HepG2 (cell line): ENCODE measurements around the gene ATPAF2. TPM values are rescaled to one million over a fixed set of nuclear protein-coding genes. Genes with fewer than 3 reads are reported as not detected.
A peak's percentile ranks its signal among the peaks of the same experiment; 100 is the strongest.

Source experiments
- BRCA1 ChIP-seq: sonication (generic); formaldehyde crosslinking; IDR thresholded peaks from 2 replicates; pipeline ENCODE4 v1.4.0; 2020; ENCODE audit warnings: missing genetic modification reagents
- CCAR2 ChIP-seq: fragments of 200-400 bp; formaldehyde crosslinking; optimal IDR thresholded peaks from 2 replicates; pipeline ENCODE3; 2018; ENCODE audit warnings: low read depth, mild to moderate bottlenecking, low read length, moderate library complexity
- CEBPG ChIP-seq: IDR thresholded peaks from 2 replicates; pipeline ENCODE4 v1.6.1; 2016
- DPF2 ChIP-seq: sonication (generic); formaldehyde crosslinking; IDR thresholded peaks from 2 replicates; pipeline ENCODE4 v1.4.0; 2020; ENCODE audit warnings: mild to moderate bottlenecking, low read depth, missing genetic modification reagents, borderline replicate concordance
- FOSL1 ChIP-seq: sonication (generic); formaldehyde crosslinking; IDR thresholded peaks from 2 replicates; pipeline ENCODE4 v1.9.0; 2021; ENCODE audit warnings: missing genetic modification reagents, borderline replicate concordance
- HCFC1 ChIP-seq: fragments of 150-350 bp; IDR thresholded peaks from 2 replicates; pipeline ENCODE4 v1.6.1; 2014; ENCODE audit warnings: low read depth, low read length
- KLF16 ChIP-seq, 2 experiments: sonication (generic) in 1 of 2; formaldehyde crosslinking in 1 of 2; IDR thresholded peaks; 2 replicates each; pipeline versions ENCODE4 v1.6.1 to v1.8.0; 2016 to 2023; ENCODE audit warnings: missing genetic modification reagents in 2 of 2, missing compliant biosample characterization in 1 of 2
- NR2F1 ChIP-seq, 2 experiments: fragments of 450-650 bp in 1 of 2; formaldehyde crosslinking in 1 of 2; IDR thresholded peaks; 2 replicates each; pipeline versions ENCODE4 v1.5.0 to v1.6.1; 2016 to 2020; ENCODE audit warnings: mild to moderate bottlenecking in 1 of 2, missing compliant biosample characterization in 1 of 2, missing genetic modification reagents in 1 of 2, moderate library complexity in 1 of 2
- NR2F6 ChIP-seq, 2 experiments: IDR thresholded peaks; 2 replicates each; pipeline ENCODE4 v1.6.1; 2016; ENCODE audit warnings: antibody characterized with exemption in 1 of 2, mild to moderate bottlenecking in 1 of 2
- PAX8 ChIP-seq: sonication (generic); formaldehyde crosslinking; IDR thresholded peaks from 2 replicates; pipeline ENCODE4 v1.8.0; 2022; ENCODE audit warnings: mild to moderate bottlenecking, missing genetic modification reagents, borderline replicate concordance
- RARG ChIP-seq: sonication (generic); formaldehyde crosslinking; IDR thresholded peaks from 2 replicates; pipeline ENCODE4 v1.4.0; 2020; ENCODE audit warnings: low read depth, mild to moderate bottlenecking, missing genetic modification reagents
- RELA ChIP-seq: sonication (generic); formaldehyde crosslinking; IDR thresholded peaks from 2 replicates; pipeline ENCODE4 v1.4.0; 2020; ENCODE audit warnings: missing genetic modification reagents
- RNF2 ChIP-seq: fragments of 450-650 bp; conservative IDR thresholded peaks from 2 replicates; pipeline ENCODE4 v1.6.1; 2016; ENCODE audit warnings: low read depth
- SRY ChIP-seq: sonication (generic); formaldehyde crosslinking; IDR thresholded peaks from 2 replicates; pipeline ENCODE4 v1.8.0; 2022; ENCODE audit warnings: mild to moderate bottlenecking, missing genetic modification reagents
- U2AF2 ChIP-seq: fragments of 200-400 bp; formaldehyde crosslinking; IDR thresholded peaks from 2 replicates; pipeline ENCODE4 v1.6.1; 2017; ENCODE audit warnings: low read depth, mild to moderate bottlenecking, low read length
- YY1 ChIP-seq: IDR thresholded peaks from 2 replicates; pipeline ENCODE4 v1.6.1; 2011; ENCODE audit warnings: low read length, low read depth, moderate library complexity, mild to moderate bottlenecking; ENCODE audit not compliant: insufficient read depth, insufficient replicate concordance
- ZFP41 ChIP-seq: sonication (generic); formaldehyde crosslinking; IDR thresholded peaks from 2 replicates; pipeline ENCODE4 v1.4.0; 2020; ENCODE audit warnings: mild to moderate bottlenecking, missing genetic modification reagents, borderline replicate concordance
- ZFYVE20 ChIP-seq: sonication (generic); formaldehyde crosslinking; IDR thresholded peaks from 2 replicates; pipeline ENCODE4 v1.8.0; 2023; ENCODE audit warnings: low read depth, mild to moderate bottlenecking, moderate library complexity, missing genetic modification reagents, borderline replicate concordance
- ZNF136 ChIP-seq: sonication (generic); formaldehyde crosslinking; IDR thresholded peaks from 2 replicates; pipeline ENCODE4 v1.8.1; 2022; ENCODE audit warnings: low read depth, mild to moderate bottlenecking, moderate library complexity, missing genetic modification reagents
- ZNF672 ChIP-seq: sonication (generic); formaldehyde crosslinking; IDR thresholded peaks from 2 replicates; pipeline ENCODE4 v1.8.1; 2022; ENCODE audit warnings: missing genetic modification reagents
- ZNF766 ChIP-seq: sonication (generic); formaldehyde crosslinking; IDR thresholded peaks from 2 replicates; pipeline ENCODE4 v1.5.0; 2020; ENCODE audit warnings: missing genetic modification reagents, borderline replicate concordance
- ZNF792 ChIP-seq: IDR thresholded peaks from 2 replicates; pipeline ENCODE4 v1.6.1; 2016
- ZSCAN30 ChIP-seq: sonication (generic); formaldehyde crosslinking; IDR thresholded peaks from 2 replicates; pipeline ENCODE4 v1.5.0; 2020; ENCODE audit warnings: mild to moderate bottlenecking, missing genetic modification reagents
- polyA plus RNA-seq, 8 experiments: library from polyadenylated mRNA; depleted of rRNA in 3 of 8; stranded (reverse) in 7 of 8; unstranded in 1 of 8; fragments of >200 nt; fragmentation: Illumina TruSeq in 4 of 8; extraction: Trizol in 4 of 8; gene quantifications; 2 replicates each; pipeline versions ENCODE4 v1.2.1 to v1.2.3, GENCODE V29; 2011 to 2016; ENCODE audit warnings: low read depth in 4 of 8, missing spikeins in 1 of 8, mixed read lengths in 1 of 8; ENCODE audit not compliant: insufficient read depth in 1 of 8
- total RNA-seq, 5 experiments: library from RNA; depleted of rRNA; stranded (reverse); fragments of >200 nt; fragmentation: Illumina TruSeq; extraction: Trizol; gene quantifications; 2 replicates each; pipeline ENCODE4 v1.2.3, GENCODE V29; 2016; ENCODE audit warnings: low read depth in 1 of 5
- TF ChIP-seq, protein P1 (sequence below): sonication (generic); formaldehyde crosslinking; IDR thresholded peaks from 2 replicates; pipeline ENCODE4; 2020; ENCODE audit warnings: missing genetic modification reagents, mild to moderate bottlenecking, borderline replicate concordance
- TF ChIP-seq, protein P2 (sequence below): sonication (generic); formaldehyde crosslinking; IDR thresholded peaks from 2 replicates; pipeline ENCODE4 v1.5.0; 2020; ENCODE audit warnings: missing genetic modification reagents, mild to moderate bottlenecking, borderline replicate concordance

Gene ATPAF2
- total and polyA plus RNA-seq, 2 of the 13 experiments (the other 11 are each of a cell fraction or from before 2014, with no cell fraction given), result 15.0 to 16.5 TPM

DNA sequence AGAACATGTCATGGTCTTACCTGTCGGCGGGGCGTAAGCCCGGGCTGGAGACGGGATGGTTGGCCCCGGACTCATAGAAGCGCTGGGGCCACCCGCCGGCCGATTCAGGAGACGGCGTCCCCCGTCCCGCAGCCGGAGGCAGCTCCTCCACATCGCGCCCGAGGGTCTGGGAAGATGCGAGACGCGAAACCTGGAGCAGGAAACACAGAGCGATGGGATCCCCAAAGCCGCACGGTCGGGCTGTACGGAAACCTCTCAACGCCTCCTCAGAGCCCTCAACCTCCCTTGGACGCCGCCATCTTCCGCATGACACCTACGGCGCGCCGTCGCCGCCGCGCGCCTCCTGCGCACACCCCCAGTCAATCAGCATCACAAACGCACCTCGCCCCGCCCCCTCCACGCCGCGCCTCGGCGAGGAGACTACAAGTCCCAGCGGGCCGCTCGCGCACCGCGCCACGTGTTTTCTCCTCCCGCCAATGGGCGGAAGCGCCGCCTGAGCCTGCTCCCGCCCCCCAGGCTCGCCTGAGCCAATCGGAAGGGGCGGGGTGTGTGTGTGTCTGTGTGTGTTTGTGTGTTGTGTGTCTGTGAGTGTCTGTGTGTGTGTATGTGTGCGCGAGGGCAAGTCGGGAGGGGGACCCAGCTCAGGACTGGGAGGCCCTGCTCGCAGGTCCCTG lies at the start of gene ATPAF2, which contains the start of gene GID4 (continued):
- TF ChIP-seq U2AF2, result no peak
- TF ChIP-seq PAX8, result no peak
- no peak for TF ChIP-seq ZSCAN30
- TF ChIP-seq FOSL1 (CRISPR knock-in tag), result no peak
- TF ChIP-seq ZNF792 (CRISPR knock-in tag), result peak; percentile 46; the same call in 1 of the 2 replicates
- TF ChIP-seq CEBPG (CRISPR knock-in tag), result no peak
- TF ChIP-seq ZFP41 (CRISPR knock-in tag), result no peak
- no peak for TF ChIP-seq NR2F6 (IDR thresholded peaks at IDR 0.05)
- no peak for TF ChIP-seq NR2F6 (CRISPR knock-in tag; IDR thresholded peaks at IDR 0.05)
- 0 out of 2 replicates have a peak, but pooled peaks have one; percentile 62 for TF ChIP-seq SRY (CRISPR knock-in tag)
- peak; percentile 96 for TF ChIP-seq HCFC1
- TF ChIP-seq RELA, result no peak
- peak in 1 of 2 experiments; percentile 69; a peak in 2 of 4 replicates for TF ChIP-seq KLF16 (CRISPR knock-in tag; IDR thresholded peaks at IDR 0.05)
- TF ChIP-seq, protein P1, sequence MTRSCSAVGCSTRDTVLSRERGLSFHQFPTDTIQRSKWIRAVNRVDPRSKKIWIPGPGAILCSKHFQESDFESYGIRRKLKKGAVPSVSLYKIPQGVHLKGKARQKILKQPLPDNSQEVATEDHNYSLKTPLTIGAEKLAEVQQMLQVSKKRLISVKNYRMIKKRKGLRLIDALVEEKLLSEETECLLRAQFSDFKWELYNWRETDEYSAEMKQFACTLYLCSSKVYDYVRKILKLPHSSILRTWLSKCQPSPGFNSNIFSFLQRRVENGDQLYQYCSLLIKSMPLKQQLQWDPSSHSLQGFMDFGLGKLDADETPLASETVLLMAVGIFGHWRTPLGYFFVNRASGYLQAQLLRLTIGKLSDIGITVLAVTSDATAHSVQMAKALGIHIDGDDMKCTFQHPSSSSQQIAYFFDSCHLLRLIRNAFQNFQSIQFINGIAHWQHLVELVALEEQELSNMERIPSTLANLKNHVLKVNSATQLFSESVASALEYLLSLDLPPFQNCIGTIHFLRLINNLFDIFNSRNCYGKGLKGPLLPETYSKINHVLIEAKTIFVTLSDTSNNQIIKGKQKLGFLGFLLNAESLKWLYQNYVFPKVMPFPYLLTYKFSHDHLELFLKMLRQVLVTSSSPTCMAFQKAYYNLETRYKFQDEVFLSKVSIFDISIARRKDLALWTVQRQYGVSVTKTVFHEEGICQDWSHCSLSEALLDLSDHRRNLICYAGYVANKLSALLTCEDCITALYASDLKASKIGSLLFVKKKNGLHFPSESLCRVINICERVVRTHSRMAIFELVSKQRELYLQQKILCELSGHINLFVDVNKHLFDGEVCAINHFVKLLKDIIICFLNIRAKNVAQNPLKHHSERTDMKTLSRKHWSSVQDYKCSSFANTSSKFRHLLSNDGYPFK, result peak; percentile 96
- TF ChIP-seq ZNF672 (CRISPR knock-in tag), result no peak
- no peak for TF ChIP-seq CCAR2
- TF ChIP-seq RNF2, result 0 out of 2 replicates have a peak, but pooled peaks have one; percentile 45
- no peak for TF ChIP-seq NR2F1 (CRISPR knock-in tag; IDR thresholded peaks at IDR 0.05)
- TF ChIP-seq ZFYVE20 (CRISPR knock-in tag), result no peak
- peak; percentile 98 for TF ChIP-seq YY1
- 0 out of 2 replicates have a peak, but pooled peaks have one; percentile 59 for TF ChIP-seq BRCA1 (CRISPR knock-in tag)
- TF ChIP-seq DPF2 (CRISPR knock-in tag), result no peak
- peak; percentile 66; the same call in 1 of the 2 replicates for TF ChIP-seq ZNF766 (CRISPR knock-in tag)
- TF ChIP-seq ZNF136 (CRISPR knock-in tag), result no peak
- TF ChIP-seq, protein P2, sequence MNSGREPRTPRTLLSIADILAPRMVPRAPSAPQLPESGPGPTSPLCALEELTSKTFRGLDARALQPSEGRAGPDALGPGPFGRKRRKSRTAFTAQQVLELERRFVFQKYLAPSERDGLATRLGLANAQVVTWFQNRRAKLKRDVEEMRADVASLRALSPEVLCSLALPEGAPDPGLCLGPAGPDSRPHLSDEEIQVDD (CRISPR knock-in tag), result no peak
- no peak for TF ChIP-seq RARG (CRISPR knock-in tag)
